Putamen (tissue), 1 donor: ENCODE measurements around the gene MYO1D.
"Not testable (repeated sequence)": the region's sequence is repeated elsewhere in the genome, so short reads cannot be mapped to it uniquely, and the experiment has no call there.

Source experiments
- DNase-seq: peaks from one replicate; pipeline ENCODE4 v3.0.0-alpha.2; 2016; ENCODE audit warnings: low spot score

Gene MYO1D

GRCh38 chr17:32453370-32453769, 423.6 kb downstream of the MYO1D start:
- DNase-seq = no peak

- DNase-seq = no peak
These were observed 424.6 kb downstream of the MYO1D start for GRCh38 chr17:32452281-32452680.

- DNase-seq = no peak
These were observed 425.0 kb downstream of the MYO1D start for GRCh38 chr17:32451879-32452278.

DNA sequence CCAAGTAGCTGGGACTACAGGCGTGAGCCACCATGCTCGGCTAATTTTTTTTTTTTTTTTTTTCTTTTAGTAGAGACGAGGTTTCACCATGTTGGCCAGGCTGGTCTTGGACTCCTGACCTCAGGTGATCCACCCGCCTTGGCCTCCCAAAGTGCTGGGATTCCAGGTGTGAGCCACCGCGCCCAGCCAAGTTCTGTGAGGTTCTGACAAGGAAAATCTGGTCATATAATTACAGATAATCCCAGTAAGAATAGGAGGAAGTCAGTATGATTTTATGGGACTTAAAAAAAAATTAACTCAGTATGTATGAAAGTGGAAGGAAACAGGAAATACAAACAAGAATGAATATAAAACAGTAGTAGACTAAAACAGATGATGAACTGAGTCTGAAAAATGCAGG, 426.5 kb downstream of the MYO1D start:
- not testable (repeated sequence) for DNase-seq

DNA sequence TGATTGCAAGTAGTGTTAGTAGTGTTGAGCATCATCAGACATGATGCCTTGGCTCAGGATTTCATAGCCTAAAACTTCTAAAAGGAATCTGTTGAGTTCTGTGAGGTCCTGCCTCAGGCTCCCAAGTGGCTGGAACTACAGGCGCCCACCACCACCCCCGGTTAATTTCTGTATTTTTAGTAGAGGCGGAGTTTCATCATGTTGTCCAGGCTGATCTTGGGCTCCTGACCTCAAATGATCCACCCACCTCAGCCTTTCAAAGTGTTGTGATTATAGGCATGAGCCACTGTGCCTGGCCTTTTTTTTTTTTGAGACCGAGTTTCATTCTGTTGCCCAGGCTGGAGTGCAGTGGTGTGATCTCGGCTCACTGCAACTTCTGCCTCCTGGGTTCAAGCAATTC, 427.0 kb downstream of the MYO1D start:
- no peak for DNase-seq

- DNase-seq = no peak
These were observed 430.0 kb downstream of the MYO1D start for GRCh38 chr17:32446949-32447348.

- no peak for DNase-seq
These were observed 431.0 kb downstream of the MYO1D start for GRCh38 chr17:32445971-32446370.

- DNase-seq = no peak
These were observed 431.4 kb downstream of the MYO1D start for GRCh38 chr17:32445497-32445896.

GRCh38 chr17:32445074-32445415, 431.9 kb downstream of the MYO1D start:
- peak; percentile 27 for DNase-seq

DNA sequence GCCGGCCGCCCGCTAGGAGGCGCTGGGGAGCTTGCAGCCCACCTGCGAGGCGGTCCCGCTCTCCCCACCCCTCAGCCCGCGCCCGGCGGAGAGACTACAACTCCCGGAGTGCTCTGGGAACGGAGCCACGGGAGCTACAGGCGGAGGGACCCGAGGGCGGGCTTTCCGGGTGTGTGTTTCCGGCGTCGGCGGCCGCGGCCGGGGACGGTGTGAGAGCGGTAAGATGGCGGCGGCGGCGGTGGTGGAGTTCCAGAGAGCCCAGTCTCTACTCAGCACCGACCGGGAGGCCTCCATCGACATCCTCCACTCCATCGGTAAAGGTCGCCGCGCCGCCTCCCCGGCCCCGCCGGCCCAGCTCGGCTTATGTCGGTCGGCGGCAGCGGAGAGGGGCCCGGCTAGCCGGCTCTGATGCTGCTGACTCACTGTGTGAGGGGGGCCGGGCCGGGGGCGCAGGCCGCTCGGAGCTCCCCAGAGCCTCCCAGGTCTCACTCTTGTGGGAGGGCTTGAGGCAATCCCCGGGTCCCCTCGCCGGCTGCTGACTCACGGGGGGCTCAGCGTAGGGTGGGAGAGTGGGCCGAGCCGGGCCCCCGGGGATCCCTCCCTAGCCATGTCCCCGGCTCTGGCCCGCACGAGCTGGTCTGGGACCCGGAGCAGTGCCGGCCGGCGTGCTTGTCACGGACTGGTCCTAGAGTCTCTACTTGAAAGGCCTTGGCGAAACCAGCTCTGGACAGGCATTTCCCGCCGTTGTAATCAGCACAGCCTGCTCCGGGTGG, 432.4 kb downstream of the MYO1D start, which contains the start of gene PSMD11:
PSMD11 (plus strand) TSS at position 210 of the 773 bp plus-strand sequence; CDS start at position 224, 14 bp downstream.
- DNase-seq = peak; percentile 95

DNA sequence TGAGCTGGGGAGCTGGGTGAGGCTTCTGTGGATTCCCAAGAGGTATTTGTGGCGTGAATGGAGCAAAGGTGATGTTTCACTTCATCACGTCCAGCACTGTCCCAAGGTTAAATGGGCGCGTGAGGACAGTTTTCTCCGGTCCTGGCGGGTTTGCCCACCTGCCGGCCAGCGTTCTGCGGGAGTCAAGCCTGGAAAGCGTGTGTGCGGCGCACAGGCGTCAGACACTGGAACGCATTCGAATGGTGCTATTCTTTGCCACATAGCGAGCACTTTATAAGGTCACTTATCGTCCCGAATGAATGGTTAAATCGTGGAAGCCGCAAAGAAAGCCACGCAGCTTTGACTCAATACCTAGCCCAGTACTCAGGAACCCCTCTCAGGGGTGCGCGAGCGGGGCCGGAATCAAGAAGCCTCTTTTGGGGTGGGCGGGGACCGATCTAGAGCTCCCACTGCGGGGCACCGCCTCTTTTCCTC, 433.1 kb downstream of the MYO1D start:
- DNase-seq = no peak
